IMR-90 (cell line): ENCODE results near the gene ANKRD13B. TPM values are rescaled to one million over a fixed set of nuclear protein-coding genes. Genes with fewer than 3 reads are reported as not detected.

ENCODE experiments used
- ATAC-seq: fragments of 200-7000 bp; cut with Tn5 transposase; 2 replicates; pipeline ENCODE4 v1.9.1; 2020; ENCODE audit warnings: low read depth, mild to moderate bottlenecking, moderate library complexity
- BruUV-seq: library from RNA; stranded (reverse); fragments of 400-500 nt; replicated peaks from 2 replicates; lab custom pipeline; 2021; lab: Mats Ljungman, UMichigan
- CTCF ChIA-PET: fragments of 300-600 bp; formaldehyde crosslinking; extraction: SDS; loops from one replicate; lab custom pipeline; 2021; ENCODE audit warnings: antibody characterized with exemption; lab: Yijun Ruan, JAX
- POLR2A ChIA-PET: fragments of 300-600 bp; sonication (Branson Sonifier 250); formaldehyde crosslinking; loops from one replicate; lab custom pipeline; 2022; ENCODE audit warnings: antibody characterized with exemption; ENCODE audit not compliant: unreplicated experiment; lab: Charles Lee
- DNase-seq: peaks from one replicate; pipeline ENCODE4 v3.0.0; 2013
- H2AFZ ChIP-seq: replicated peaks from 2 replicates; pipeline ENCODE3; 2013; ENCODE audit warnings: low read length, mild to moderate bottlenecking; ENCODE audit not compliant: poor library complexity
- H2AK5ac ChIP-seq: 2 replicates; pipeline ENCODE4 v1.6.1; 2013; ENCODE audit warnings: low read depth, low read length, inconsistent platforms
- H2AK9ac ChIP-seq: replicated peaks from 2 replicates; pipeline ENCODE3; 2013; ENCODE audit warnings: mild to moderate bottlenecking, low read depth, low read length, moderate library complexity; ENCODE audit not compliant: poor library complexity
- H2BK120ac ChIP-seq: 2 replicates; pipeline ENCODE4 v1.6.1; 2013; ENCODE audit warnings: low read depth, low read length, inconsistent platforms
- H2BK15ac ChIP-seq: 3 replicates; pipeline ENCODE4 v1.6.1; 2013; ENCODE audit warnings: low read depth, low read length, inconsistent platforms
- H2BK20ac ChIP-seq: 2 replicates; pipeline ENCODE4 v1.6.1; 2013; ENCODE audit warnings: low read depth, mild to moderate bottlenecking, inconsistent platforms, low read length, moderate library complexity
- H2BK5ac ChIP-seq: 2 replicates; pipeline ENCODE4 v1.6.1; 2013; ENCODE audit warnings: mild to moderate bottlenecking, low read depth, low read length, inconsistent platforms; ENCODE audit not compliant: poor library complexity, severe bottlenecking
- H3K14ac ChIP-seq: replicated peaks from 2 replicates; pipeline ENCODE4 v1.6.1; 2013; ENCODE audit warnings: low read depth, low read length, inconsistent platforms
- H3K18ac ChIP-seq: 2 replicates; pipeline ENCODE4 v1.6.1; 2013; ENCODE audit warnings: low read depth, low read length, control low read depth
- H3K23ac ChIP-seq: 2 replicates; pipeline ENCODE4 v1.6.1; 2013; ENCODE audit warnings: low read depth, low read length, inconsistent platforms
- H3K27ac ChIP-seq: 2 replicates; pipeline ENCODE4 v1.5.1; 2013; ENCODE audit warnings: mild to moderate bottlenecking, control low read depth, low read length; ENCODE audit not compliant: insufficient read depth
- H3K27me3 ChIP-seq: 2 replicates; pipeline ENCODE4 v1.6.1; 2013; ENCODE audit warnings: low read length; ENCODE audit not compliant: control insufficient read depth, insufficient read depth
- H3K36me3 ChIP-seq: 2 replicates; pipeline ENCODE4 v1.6.1; 2013; ENCODE audit warnings: low read length, mixed read lengths; ENCODE audit not compliant: control insufficient read depth, insufficient read depth
- H3K4ac ChIP-seq: 2 replicates; pipeline ENCODE4 v1.6.1; 2013; ENCODE audit warnings: low read depth, low read length, inconsistent platforms
- H3K4me1 ChIP-seq: 2 replicates; pipeline ENCODE4 v1.6.1; 2013; ENCODE audit warnings: low read length, mixed read lengths; ENCODE audit not compliant: control insufficient read depth, insufficient read depth
- H3K4me2 ChIP-seq: 2 replicates; pipeline ENCODE4 v1.6.1; 2013; ENCODE audit warnings: low read depth, mild to moderate bottlenecking, control low read depth, low read length, moderate library complexity
- H3K4me3 ChIP-seq: 2 replicates; pipeline ENCODE4 v1.5.1; 2013; ENCODE audit warnings: low read depth, mild to moderate bottlenecking, control low read depth, low read length, moderate library complexity; ENCODE audit not compliant: insufficient read depth
- H3K56ac ChIP-seq: 2 replicates; pipeline ENCODE4 v1.6.1; 2013; ENCODE audit warnings: low read length, inconsistent platforms; ENCODE audit not compliant: insufficient read depth; ENCODE audit errors: extremely low read depth
- H3K79me1 ChIP-seq, 2 experiments: 2 replicates each; pipeline ENCODE4 v1.6.1; 2013; ENCODE audit warnings: low read length in 2 of 2, inconsistent platforms in 1 of 2, low read depth in 1 of 2
- H3K9ac ChIP-seq: 2 replicates; pipeline ENCODE4 v1.6.1; 2013; ENCODE audit warnings: low read depth, low read length, control low read depth
- H3K9me1 ChIP-seq: 2 replicates; pipeline ENCODE4 v1.6.1; 2013; ENCODE audit warnings: low read length, inconsistent platforms; ENCODE audit not compliant: insufficient read depth
- H3K9me3 ChIP-seq: 2 replicates; pipeline ENCODE4 v1.6.1; 2013; ENCODE audit warnings: low read length; ENCODE audit not compliant: control insufficient read depth, insufficient read depth
- H4K20me1 ChIP-seq: 2 replicates; pipeline ENCODE4 v1.6.1; 2013; ENCODE audit warnings: low read length, inconsistent platforms; ENCODE audit not compliant: insufficient read depth
- H4K5ac ChIP-seq: 2 replicates; pipeline ENCODE4 v1.6.1; 2013; ENCODE audit warnings: mild to moderate bottlenecking, low read depth, low read length, control low read depth
- H4K8ac ChIP-seq, 2 experiments: 2 replicates each; pipeline ENCODE4 v1.6.1; 2013; ENCODE audit warnings: low read depth in 2 of 2, low read length in 2 of 2, control low read depth in 1 of 2, inconsistent platforms in 1 of 2
- H4K91ac ChIP-seq: 2 replicates; pipeline ENCODE4 v1.6.1; 2013; ENCODE audit warnings: low read depth, low read length, inconsistent platforms; ENCODE audit not compliant: insufficient read depth
- BHLHE40 ChIP-seq: fragments of 150-350 bp; IDR thresholded peaks from 2 replicates; pipeline ENCODE4 v1.6.1; 2016; ENCODE audit warnings: mild to moderate bottlenecking, low read depth, low read length
- CEBPB ChIP-seq: IDR thresholded peaks from 2 replicates; pipeline ENCODE4 v1.6.1; 2012; ENCODE audit warnings: low read depth, low read length, improper control_type of control experiment
- CHD1 ChIP-seq: IDR thresholded peaks from 2 replicates; pipeline ENCODE4 v1.6.1; 2012; ENCODE audit warnings: low read depth, low read length, improper control_type of control experiment
- POLR2A ChIP-seq: IDR thresholded peaks from 2 replicates; pipeline ENCODE4 v1.6.1; 2012; ENCODE audit warnings: mild to moderate bottlenecking, low read depth, low read length
- USF2 ChIP-seq: fragments of 150-350 bp; IDR thresholded peaks from 2 replicates; pipeline ENCODE4 v1.6.1; 2017; ENCODE audit warnings: mild to moderate bottlenecking, antibody characterized with exemption, low read length, low read depth
- WGBS, 2 experiments: methylation state at CpG; one replicate each; pipeline versions ENCODE4 v1.1.5 to v1.1.7; 2013; ENCODE audit warnings: missing lambda C conversion rate in 2 of 2; ENCODE audit not compliant: insufficient read length in 1 of 2; ENCODE audit errors: extremely low coverage in 2 of 2; 5-methylcytosine and 5-hydroxymethylcytosine counted together
- dilution Hi-C: fragments of 300-500 bp; cut with HindIII; formaldehyde crosslinking; loops from one replicate; pipeline ENCODE4 v1.14.3; 2018; ENCODE audit warnings: low sequenced_read_pairs; ENCODE audit not compliant: unreplicated experiment
- in situ Hi-C: fragments of 300-500 bp; cut with MboI; formaldehyde crosslinking; loops from 3 replicates; pipeline ENCODE4 v1.14.3; 2019; ENCODE audit warnings: low sequenced_read_pairs, inconsistent platforms, mixed read lengths
- intact Hi-C: fragments of 100-400 bp; cut with micrococcal nuclease; formaldehyde crosslinking; loops from 2 replicates; pipeline ENCODE4 v1.10.0; 2022
- polyA plus RNA-seq, 3 experiments: library from polyadenylated mRNA; depleted of rRNA; stranded (reverse); fragments of >200 nt; gene quantifications; 2 replicates each; pipeline ENCODE4 v1.2.3, GENCODE V29; 2012; ENCODE audit warnings: low replicate concordance in 1 of 3
- total RNA-seq: library from RNA; depleted of rRNA; stranded (reverse); fragments of >200 nt; gene quantifications from 2 replicates; pipeline ENCODE4 v1.2.3, GENCODE V29; 2012

ANKRD13B gene
- total and polyA plus RNA-seq, 2 of the 4 experiments (the other 2 are of a cell fraction) = 0.90 to 4.0 TPM

GRCh38 chr17:29612404-29613280, 19.7 kb downstream of the ANKRD13B start:
- no peaks in the 10 kb centered on the region; the same call in 1 of the 2 replicates for H3K27me3 ChIP-seq
- H3K9me3 ChIP-seq = no peaks in the 10 kb centered on the region
- H2BK20ac ChIP-seq = no peak overlapping the region
- peak overlapping the region; percentile 92 for H2AFZ ChIP-seq
- H3K4ac ChIP-seq = no peak overlapping the region
- dilution Hi-C loops (no loop called here), intact Hi-C loops (no loop called here), in situ Hi-C loops (no loop called here)
- WGBS, 2 experiments = 54% methylated on average over 33 of the region's 85 CpGs; no CpG with 5 or more reads in 1 of the 2 experiments
- peaks cover 2% of the 10 kb centered on the region; the same call in 1 of the 2 replicates for H3K36me3 ChIP-seq
- no peak for TF ChIP-seq CHD1
- TF ChIP-seq CEBPB = no peak
- no peak for TF ChIP-seq POLR2A
- no peak for TF ChIP-seq BHLHE40
- no peak for TF ChIP-seq USF2
- POLR2A ChIA-PET = no interaction called here
- H3K4me2 ChIP-seq = no peak overlapping the region
- no peak overlapping the region for H2AK5ac ChIP-seq
- no peak overlapping the region for H3K14ac ChIP-seq
- no peak overlapping the region for H2BK5ac ChIP-seq
- peaks cover 8% of the 10 kb centered on the region; the same call in 1 of the 2 replicates for H3K9me1 ChIP-seq
- no peaks in the 10 kb centered on the region for H3K79me1 ChIP-seq
- peaks cover 6% of the 10 kb centered on the region; the same call in 1 of the 2 replicates for H4K20me1 ChIP-seq
- CTCF ChIA-PET = interaction anchor here (1.1 kb wide), 1 partner anchor 8 kb away, joined by 3 read pairs; no protein-coding TSS in a partner anchor
- H3K23ac ChIP-seq = no peak overlapping the region
- no peaks in the 10 kb centered on the region for H3K4me1 ChIP-seq
- no peak overlapping the region for H3K4me3 ChIP-seq
- H3K18ac ChIP-seq = no peak overlapping the region
- no peak overlapping the region for H2BK120ac ChIP-seq
- H4K91ac ChIP-seq = no peak overlapping the region
- peak overlapping the region; percentile 71 for H2AK9ac ChIP-seq
- no peak overlapping the region for H4K5ac ChIP-seq
- ATAC-seq (no peak), DNase-seq (no peak)
- H3K27ac ChIP-seq = no peak overlapping the region
- BruUV-seq = no TSS peak
- no peak overlapping the region for H4K8ac ChIP-seq
- H2BK15ac ChIP-seq = no peak overlapping the region
- H3K9ac ChIP-seq = no peak overlapping the region
- H3K56ac ChIP-seq = no peak overlapping the region
